CMK (cell line): ENCODE results near the gene MYO9A.
"Not testable (repeated sequence)": the region's sequence is repeated elsewhere in the genome, so short reads cannot be mapped to it uniquely, and the experiment has no call there.

Experiments used
- DNase-seq: peaks from one replicate; pipeline ENCODE4 v3.0.0-alpha.2; 2010; ENCODE audit warnings: low read depth

MYO9A gene

DNA sequence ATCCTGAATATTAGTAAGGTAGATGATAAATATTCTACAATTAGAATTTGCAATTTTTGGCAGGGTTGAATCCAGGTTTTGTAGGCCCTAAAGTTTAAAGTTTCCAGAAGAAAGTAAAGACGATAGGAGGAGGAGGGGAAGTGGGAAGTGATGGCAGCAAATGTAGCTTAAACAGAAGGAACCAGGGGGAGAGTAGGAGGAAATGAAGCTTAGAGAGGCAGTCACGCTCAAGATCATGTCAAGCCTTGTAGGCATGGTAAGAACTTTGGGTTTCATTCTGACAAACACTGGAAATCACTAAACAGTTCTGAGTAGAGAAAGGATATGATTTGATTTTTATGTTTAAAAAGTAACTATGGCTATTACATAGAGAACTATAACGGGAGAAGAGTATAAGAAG is 243.7 kb downstream of the MYO9A start:
- no peak for DNase-seq

DNA sequence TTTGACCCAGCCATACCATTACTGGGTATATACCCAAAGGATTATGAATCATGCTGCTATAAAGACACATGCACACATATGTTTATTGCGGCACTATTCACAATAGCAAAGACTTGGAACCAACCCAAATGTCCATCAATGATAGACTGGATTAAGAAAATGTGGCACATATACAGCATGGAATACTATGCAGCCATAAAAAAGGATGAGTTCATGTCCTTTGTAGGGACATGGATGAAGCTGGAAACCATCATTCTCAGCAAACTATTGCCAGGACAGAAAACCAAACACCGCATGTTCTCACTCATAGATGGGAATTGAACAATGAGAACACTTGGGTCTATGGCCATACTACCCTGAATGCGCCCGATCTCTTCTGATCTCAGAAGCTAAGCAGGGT is 259.7 kb downstream of the MYO9A start:
- DNase-seq: not testable (repeated sequence)

DNA sequence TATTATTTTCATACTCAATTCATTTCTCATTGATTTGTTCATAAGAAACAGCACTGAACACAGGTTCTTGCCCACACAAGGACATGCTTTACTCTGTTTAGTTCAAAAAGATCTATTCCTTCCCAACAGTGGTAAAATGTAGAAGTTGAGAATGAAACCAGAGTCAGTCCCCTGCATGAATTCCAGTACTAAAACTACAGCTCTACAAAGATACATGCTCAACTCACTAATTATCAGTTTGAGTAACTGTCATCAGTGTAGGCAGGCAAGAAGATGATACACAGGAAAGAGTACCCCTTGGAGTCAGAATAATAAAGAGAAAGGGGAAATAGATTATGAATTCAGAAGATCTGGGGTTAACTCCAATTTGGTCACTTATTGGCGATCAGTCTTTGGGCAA is 264.4 kb downstream of the MYO9A start:
- DNase-seq: no peak

GRCh38 chr15:71844916-71845315 is 273.0 kb downstream of the MYO9A start:
- no peak for DNase-seq

- no peak for DNase-seq
These were observed 276.4 kb downstream of the MYO9A start for GRCh38 chr15:71841563-71841962.

GRCh38 chr15:71830981-71831380 is 287.0 kb downstream of the MYO9A start:
- DNase-seq: no peak

DNA sequence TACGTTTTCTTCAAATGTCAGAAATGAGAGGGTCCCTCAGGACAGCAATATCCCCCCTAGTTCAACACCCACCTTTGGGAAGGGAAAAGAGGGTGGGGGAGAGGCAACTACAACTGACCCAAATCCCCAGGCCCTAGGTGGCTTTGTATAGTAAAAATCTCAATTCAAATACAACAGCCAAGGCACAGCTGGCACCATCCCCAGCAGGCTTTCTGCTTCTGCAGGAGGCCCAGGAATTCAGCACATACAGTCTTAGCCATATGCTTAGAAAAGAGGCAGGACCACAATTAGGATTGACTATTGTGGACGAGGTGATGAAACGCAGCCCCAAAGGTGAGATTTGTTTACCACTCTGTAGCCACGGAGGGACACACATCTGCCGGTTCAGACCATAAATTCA is 291.8 kb downstream of the MYO9A start:
- DNase-seq: no peak

DNA sequence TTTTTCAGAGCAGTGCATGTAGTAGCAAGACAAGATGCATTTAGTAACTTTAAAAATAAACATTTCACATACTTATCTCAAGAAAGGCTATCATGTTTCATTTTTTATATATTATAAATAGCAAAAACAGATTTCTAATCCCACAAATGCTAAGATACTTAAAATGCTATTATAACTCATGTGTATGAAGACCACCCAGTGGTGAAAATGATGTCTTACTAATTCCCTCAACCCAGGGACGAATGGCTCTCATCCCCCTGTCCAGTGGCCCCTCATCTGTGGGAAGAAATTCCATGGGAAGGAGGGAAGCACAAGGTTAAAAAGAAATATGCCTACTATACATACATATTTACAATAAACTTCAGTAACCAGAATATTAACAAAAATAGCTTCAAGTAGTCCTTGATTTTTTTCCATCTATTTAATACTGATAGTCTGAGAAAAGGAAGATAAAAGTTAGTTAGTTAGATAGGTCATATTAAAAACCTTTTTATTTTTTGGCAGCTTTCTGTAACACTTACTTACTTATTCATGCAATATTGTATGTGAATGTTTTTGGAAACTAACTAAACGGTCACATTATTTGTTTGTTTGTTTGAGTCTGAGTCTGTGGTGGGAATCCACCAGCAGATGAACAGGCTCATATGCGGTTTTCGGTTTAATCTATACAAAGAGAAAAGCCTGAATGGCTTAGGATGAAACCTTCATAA is 292.8 kb downstream of the MYO9A start:
- DNase-seq: no peak

DNA sequence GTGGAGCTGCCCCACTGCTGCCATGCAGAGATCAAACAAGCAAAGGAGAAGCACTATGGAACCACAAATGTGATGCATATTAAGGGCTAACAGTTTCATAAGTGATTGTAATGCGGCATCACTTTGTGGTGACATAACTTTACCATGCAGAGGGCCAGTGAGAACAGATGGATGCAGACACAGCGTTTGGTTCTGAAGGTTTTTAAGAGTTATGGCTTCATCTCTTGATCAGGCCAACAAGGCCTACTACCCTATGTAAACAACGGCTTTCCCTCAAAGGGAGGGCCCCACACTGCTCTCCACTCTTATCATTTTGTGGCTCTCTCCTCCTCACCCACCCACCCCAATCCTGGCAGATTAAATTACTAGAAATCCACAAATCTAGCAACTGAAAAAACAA is 294.1 kb downstream of the MYO9A start:
- DNase-seq: no peak

- no peak for DNase-seq
These were observed 294.9 kb downstream of the MYO9A start for GRCh38 chr15:71822890-71823630.

- no peak for DNase-seq
These were observed 296.3 kb downstream of the MYO9A start for GRCh38 chr15:71821547-71822129.

DNA sequence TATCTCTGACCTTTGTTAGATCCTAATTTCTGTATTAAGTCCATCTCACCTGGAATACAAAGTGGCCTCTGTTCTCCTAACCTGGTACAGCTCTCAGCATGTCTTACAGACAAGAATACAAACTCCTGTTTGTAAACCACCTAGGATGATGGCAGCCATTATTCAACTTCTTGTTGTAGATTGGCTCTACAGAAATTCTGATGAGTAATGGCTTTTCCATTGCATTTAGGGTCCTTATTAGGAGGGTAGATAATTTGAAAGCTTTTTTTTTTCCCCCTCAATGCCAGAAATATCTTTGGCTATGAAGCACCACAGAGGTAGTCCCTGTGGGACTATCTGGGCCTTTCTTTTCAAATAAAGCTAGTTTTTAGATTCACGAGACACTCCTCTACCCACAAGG is 297.8 kb downstream of the MYO9A start:
- DNase-seq: no peak

GRCh38 chr15:71817351-71817750 is 300.6 kb downstream of the MYO9A start:
- DNase-seq: no peak

- no peak for DNase-seq
These were observed 302.6 kb downstream of the MYO9A start for GRCh38 chr15:71815301-71815700.

DNA sequence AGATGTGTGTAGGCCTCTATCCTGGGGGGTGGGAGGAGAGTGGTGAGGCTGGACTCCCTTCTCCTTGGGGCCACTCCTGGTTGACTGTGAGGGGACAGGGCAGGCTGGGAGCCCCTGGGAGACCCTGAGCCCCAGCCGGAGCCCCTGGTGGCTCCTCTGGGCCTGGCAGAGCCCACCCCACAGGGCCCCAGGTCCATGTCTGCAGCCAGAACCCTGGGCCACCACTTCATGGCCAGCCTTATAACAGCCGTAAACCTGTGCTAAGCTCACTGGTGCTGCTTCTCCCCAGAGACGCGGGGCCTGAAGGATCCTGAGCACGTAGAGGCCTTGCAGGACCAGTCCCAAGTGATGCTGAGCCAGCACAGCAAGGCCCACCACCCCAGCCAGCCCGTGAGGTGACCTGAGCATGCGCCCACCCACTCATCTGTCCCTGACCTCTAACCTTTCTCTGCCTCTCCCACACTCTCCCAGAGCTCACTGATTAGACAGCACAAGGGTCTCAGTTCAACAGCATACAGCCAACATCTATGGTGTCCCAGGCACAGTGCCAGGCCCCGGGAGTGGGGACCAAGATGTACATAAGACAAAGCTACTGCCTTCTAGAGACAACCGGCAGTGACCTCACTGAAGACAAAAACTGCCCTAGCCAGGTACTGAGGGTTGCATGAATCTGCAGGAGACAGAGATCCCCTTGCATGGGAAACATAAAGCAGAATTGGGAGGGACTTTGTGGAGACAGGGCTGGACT is 304.1 kb downstream of the MYO9A start:
- DNase-seq: no peak

- no peak for DNase-seq
These were observed 304.8 kb downstream of the MYO9A start for GRCh38 chr15:71812966-71813722.

DNA sequence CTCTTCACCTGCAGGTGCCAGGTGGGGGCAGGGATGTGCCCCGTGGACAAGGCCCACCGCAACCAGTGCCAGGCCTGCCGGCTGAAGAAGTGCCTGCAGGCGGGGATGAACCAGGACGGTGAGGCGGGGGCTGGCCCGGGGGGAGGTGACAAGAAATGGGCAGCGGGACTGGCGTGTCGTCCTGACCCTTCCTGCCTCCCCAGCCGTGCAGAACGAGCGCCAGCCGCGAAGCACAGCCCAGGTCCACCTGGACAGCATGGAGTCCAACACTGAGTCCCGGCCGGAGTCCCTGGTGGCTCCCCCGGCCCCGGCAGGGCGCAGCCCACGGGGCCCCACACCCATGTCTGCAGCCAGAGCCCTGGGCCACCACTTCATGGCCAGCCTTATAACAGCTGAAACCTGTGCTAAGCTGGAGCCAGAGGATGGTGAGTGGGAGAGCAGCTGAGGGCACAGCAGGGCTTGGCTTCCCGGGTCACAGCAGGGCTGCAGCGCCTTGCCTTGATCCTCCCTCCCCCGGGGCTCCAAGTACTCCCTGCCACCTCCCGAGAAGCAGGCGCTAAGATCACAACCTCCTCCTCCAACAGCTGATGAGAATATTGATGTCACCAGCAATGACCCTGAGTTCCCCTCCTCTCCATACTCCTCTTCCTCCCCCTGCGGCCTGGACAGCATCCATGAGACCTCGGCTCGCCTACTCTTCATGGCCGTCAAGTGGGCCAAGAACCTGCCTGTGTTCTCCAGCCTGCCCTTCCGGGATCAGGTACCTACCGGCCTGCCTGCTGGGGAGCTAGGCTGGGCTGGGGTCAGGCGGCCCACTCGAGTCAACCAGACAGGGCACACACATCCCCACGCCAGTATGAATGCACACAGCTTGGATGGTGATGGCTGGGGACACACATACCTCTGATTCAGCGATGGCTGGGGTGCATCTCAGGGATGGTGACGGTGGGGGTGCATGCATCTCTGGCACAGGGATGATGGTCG is 305.9 kb downstream of the MYO9A start:
- no peak for DNase-seq

GRCh38 chr15:71811036-71811736 is 306.8 kb downstream of the MYO9A start:
- DNase-seq: no peak

DNA sequence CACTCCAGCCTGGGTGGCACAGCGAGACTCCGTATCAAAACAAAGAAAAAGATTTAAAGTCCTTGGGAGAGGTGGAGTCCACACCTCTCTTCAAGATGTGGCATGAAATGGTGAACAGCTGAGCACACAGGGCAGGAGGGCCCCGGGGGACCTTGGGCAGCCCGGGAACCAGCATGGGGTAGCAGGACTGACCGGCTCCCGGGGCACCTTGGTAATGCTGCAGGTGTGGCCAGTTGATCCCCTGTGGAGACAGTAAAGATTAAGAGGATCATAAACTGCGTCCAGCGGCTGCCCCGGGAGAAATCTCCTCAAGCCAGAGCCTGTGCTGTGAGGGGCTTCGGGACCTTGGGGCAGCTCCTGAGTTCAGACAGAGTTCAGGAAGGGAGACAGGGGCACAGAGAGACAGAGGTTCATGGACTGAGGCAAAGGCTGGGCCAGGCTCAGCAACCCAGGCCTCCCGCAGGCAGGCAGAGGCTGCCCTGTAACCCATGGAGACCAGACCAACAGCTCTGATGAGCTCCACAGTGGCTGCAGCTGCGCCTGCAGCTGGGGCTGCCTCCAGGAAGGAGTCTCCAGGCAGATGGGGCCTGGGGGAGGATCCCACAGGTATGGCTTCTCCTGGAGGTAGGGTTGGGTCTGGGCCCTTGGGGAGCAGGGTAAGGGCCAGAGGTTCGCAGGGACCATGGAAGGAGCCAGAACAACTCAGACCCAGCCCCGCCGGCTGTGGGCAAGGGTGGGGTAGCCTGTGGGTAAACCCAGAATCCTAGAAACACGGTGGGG is 307.5 kb downstream of the MYO9A start, which contains the start of gene NR2E3:
NR2E3 (plus strand) TSS at position 299 of the 780 bp plus-strand sequence; CDS start at position 489, 190 bp downstream.
- DNase-seq: no peak
